Measurements from ENCODE around the gene TEX36.

DNA sequence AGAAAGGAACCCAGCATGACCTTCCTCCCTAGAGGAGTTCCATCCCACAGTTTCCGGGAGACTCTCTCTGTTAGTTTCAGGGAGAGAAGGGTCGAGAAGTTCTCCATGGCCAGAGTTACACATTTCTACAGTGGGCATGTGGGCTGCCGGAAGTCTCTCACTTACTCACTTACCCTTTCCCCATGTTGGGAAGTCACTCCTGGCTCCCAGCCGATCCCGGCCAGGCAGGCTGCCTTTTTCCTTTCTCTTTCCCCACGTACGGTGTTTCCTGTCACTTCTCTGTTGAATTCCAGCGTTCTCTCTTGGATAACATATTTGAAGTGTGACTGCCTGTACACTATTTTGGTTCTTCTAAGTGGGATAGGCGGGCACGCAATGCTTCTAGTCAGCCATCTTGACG, 3.5 kb downstream of the TEX36 start:
- TF ChIP-seq TAF1 (IDR thresholded peaks at IDR 0.05; ENCODE audit: borderline replicate concordance, insufficient read depth, low read length) (no peak), POLR2AphosphoS5 (IDR thresholded peaks at IDR 0.05; ENCODE audit: low read depth, low read length) (no peak)
- TF ChIP-seq, protein P1, sequence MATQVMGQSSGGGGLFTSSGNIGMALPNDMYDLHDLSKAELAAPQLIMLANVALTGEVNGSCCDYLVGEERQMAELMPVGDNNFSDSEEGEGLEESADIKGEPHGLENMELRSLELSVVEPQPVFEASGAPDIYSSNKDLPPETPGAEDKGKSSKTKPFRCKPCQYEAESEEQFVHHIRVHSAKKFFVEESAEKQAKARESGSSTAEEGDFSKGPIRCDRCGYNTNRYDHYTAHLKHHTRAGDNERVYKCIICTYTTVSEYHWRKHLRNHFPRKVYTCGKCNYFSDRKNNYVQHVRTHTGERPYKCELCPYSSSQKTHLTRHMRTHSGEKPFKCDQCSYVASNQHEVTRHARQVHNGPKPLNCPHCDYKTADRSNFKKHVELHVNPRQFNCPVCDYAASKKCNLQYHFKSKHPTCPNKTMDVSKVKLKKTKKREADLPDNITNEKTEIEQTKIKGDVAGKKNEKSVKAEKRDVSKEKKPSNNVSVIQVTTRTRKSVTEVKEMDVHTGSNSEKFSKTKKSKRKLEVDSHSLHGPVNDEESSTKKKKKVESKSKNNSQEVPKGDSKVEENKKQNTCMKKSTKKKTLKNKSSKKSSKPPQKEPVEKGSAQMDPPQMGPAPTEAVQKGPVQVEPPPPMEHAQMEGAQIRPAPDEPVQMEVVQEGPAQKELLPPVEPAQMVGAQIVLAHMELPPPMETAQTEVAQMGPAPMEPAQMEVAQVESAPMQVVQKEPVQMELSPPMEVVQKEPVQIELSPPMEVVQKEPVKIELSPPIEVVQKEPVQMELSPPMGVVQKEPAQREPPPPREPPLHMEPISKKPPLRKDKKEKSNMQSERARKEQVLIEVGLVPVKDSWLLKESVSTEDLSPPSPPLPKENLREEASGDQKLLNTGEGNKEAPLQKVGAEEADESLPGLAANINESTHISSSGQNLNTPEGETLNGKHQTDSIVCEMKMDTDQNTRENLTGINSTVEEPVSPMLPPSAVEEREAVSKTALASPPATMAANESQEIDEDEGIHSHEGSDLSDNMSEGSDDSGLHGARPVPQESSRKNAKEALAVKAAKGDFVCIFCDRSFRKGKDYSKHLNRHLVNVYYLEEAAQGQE (IDR thresholded peaks at IDR 0.05; ENCODE audit: insufficient read depth in 1 of 2, low read depth in 2 of 2, low read length in 2 of 2) = no peak

Measured in PFSK-1 (cell line).